Femur (tissue), 1 donor: ENCODE results near the gene C9orf153.
A peak's percentile ranks its signal among the peaks of the same experiment; 100 is the strongest.
"Not testable (repeated sequence)": the region's sequence is repeated elsewhere in the genome, so short reads cannot be mapped to it uniquely, and the experiment has no call there.

ENCODE experiments used
- DNase-seq: peaks from one replicate; pipeline ENCODE4 v3.0.0-alpha.2; 2017

The C9orf153 gene

DNA sequence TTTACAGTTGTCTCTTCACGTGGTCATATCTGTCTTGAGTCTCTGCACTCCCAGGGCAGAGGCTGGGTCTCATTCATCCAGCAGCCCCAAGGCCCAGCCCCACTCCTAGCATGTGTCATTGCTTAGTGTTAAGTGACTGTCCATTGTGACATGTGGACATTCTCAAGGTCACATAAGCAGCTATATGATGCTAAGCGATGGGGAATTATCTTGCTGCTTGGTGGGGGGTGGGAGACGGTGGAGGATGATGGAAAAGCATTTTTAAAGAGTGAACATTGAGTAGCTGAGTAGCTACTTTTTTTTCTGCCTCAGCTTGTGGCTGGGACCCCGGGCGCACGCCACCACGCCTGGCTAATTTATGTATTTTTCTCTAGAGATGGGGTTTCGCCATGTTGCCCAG is at the start of gene C9orf153:
TSS of gene C9orf153 (minus strand) at position 101 of the 400 bp plus-strand sequence. CDS start 30,054 bp downstream, outside the sequence.
- no peak for DNase-seq

DNA sequence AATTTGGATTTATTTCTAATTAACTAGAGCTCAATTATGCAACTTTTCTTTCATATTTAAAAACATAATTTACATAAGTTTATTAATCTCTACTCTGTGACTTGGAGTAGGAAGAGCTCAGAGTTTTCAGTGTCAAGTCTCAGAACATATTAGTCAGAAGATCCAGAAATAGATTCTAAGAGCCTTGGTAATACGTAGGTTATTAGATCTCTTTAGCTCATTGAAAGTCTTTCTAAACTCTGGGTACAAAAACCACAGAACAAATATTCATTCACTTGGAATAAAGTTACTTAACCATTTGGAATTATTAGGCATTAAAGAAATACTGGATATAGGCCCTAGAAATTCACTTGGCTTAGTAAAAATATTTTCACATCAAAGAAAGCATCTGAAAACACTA is 49.2 kb upstream of the C9orf153 start:
- DNase-seq = no peak

DNA sequence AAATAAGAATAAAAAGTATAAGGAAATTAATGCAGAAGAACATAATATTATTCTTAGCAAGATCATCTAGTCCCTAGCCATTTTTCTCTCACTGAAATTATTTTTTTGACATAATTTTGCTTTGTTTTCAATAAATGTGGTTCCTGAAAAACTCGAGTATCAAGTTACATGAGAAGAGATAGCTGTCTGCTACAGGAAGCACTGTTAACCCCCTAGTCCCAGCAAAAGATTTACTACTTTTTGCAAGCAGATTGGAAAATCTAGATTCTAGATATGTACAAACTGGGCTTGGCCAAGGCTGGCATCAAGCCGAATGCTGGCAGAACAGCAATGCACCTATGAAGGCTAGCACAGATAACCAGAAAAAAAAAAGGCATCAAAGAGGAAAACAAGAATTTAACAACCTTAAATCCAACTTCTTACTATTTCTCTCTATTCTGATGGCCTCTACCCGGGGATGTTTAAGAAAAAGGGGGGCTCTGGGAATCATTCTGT is 44.8 kb upstream of the C9orf153 start:
- DNase-seq = no peak

DNA sequence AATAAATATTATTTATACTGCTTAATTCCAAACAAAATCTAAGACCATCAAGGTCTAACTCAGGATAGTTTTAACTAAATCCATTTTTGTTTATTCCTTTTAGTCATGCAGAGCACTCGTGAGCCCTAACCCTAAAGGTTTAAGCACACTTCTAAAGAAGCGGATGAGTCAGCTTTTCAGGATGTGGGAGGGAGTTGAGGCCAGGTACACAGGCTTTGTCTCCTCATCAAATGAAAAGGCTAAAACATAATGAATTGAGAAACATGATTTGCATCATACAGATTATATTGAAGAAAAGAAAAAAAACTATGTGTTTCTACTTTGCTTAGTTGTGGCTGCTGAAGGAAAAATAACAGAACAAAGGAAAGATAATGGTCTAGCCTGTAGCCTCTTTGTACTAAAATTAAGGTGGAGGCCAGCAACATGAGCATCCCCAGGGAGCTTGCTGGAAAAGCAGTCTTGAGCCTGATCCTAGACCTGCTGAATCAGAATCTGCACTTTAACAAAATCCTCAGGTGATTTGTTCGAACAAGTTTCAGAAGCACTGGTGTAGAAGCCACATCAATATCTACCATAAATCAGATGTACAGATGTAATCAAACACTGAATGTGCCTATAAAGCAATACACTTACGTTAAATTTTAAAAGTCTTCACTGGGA is 44.0 kb upstream of the C9orf153 start:
- no peak for DNase-seq

DNA sequence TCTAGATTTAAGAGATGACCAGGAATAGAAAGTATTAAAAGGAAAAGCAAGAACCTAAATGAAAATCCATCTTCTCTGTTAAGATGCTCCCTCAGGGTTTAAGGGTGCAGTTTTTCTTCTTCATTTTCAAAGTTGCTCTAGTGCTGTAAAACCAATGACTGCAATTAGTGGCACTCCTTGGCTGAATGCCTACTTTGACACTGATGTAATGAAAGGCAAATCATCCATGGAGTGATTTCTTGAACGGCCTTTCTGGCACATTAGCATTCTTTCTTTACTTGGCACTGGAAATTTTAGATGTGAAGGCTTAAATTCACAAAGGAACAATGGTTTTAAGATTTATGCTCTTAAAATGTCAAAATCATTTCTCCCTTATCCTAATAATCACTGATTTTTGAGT is 42.2 kb upstream of the C9orf153 start:
- DNase-seq = no peak

DNA sequence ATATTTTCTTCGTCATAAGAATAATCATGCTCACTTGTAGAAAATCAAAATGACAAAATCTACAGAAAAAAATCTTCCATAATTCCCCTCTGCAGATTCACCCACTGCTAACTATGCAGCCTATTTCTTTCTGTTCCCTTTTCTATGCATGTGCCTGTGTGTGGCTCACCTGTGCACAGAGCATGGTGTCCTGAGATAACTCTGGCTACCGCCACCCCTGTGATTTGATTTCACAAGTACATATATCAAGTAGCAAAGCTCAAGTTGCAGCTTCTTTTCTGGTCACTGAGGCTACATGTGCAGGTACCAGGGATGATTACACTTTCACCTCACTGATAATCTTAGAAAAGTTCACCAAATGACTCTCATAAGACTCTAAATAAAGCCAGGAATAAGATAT is 41.2 kb upstream of the C9orf153 start:
- no peak for DNase-seq

DNA sequence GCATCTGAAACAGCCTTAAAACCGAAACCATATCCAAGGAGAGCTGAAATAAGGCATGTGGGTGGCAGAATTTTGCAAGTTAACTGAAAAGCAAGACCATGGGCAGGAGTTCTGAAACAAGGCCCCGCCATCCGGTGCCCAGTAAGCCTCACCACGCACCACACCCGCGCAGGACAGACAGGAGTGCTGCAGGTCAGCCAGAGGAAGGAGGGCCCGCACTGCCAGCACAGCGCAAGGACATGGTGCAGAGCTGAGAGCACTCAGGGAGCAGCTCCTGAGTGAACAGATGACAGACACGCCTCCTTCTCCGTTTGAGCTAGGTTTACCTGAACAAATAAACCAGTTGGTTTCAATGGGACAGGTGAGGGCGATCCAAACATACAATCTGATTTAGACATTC is 39.4 kb upstream of the C9orf153 start:
- no peak for DNase-seq

DNA sequence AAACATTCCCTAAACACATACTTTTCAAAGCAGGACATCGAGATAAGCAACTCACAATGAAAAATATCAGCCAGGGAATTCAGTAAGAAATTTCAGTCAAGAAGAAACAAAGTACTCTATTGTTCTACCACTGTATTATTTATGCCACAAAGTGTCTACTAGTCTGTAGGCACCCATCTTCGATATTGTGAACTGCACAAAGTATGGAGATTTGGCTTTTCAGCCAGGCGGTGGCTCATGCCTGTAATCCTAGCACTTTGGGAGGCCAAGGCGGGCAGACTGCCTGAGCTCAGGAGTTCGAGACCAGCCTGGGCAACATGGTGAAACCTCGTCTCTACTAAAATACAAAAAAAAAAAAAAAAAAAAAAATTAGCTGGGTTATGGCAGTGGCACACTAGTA is 30.9 kb upstream of the C9orf153 start:
- not testable (repeated sequence) for DNase-seq

DNA sequence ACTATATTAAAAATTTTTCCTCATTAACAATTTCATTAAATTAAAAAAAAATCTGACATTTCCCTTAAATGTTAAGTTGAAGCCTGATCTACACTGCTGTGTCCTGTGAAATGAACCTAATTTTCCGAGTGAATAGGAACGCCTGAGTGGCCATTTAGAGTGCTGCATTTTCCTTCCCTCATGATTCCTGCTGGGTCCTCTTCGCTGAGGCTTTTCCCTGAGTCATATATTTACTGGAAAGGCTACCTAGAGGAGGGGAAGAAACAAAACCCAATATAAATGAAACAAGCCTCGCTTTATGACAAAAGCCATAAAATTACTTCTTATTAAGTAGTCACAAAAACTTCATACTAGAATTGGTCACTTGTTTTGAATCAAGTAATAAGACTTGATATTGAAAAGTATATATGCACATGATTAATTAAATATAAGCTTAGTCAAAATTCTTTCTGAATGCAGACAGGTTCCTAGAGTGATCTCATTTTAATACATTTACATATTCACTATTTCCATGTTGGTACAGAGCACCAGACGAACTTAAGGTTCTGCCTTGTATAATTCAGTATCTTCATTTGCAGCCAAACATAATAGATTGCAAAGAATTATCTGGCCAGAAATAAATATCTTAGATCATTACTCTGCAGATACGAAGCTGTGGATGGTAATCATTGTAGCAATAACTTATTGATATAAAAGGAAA is 29.2 kb upstream of the C9orf153 start:
- no peak for DNase-seq

DNA sequence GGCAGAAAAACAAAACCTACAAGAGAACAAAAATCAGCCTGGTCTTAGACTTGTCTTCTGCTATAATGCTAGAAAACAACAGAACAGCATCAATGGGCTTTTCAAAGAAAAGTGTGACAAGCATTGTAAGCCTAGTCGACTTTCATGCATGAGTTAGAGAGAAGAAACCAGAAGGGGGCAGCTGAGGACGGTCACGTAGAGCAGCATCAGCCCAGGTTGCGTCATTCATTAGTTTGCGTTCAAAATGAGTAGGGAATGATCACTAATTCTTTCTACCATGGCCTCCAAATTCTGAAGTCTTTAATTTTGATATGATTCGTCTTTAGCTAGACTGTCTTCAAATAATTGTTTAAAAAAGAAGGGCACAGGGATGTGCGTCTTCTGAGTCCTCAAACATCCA is 27.6 kb upstream of the C9orf153 start:
- DNase-seq = no peak

DNA sequence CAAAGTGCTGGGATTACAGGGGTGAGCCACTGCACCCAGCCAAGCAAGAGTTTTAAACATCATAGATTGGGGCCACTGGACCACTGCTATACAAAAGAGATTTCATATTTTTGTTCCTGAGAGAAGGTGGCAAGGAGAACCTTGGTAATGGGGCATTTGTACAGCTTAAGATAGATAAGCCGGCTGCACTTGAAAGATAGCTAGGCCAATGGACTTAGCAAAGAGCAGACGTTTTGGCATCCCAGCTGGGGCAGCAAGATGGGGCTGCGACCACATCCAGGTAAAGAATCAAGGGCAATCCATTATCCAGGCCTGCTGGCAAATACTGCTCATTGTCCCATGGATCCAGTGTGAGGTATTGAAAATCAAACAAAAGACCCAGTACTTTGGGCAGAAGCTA is 26.8 kb upstream of the C9orf153 start:
- no peak for DNase-seq

DNA sequence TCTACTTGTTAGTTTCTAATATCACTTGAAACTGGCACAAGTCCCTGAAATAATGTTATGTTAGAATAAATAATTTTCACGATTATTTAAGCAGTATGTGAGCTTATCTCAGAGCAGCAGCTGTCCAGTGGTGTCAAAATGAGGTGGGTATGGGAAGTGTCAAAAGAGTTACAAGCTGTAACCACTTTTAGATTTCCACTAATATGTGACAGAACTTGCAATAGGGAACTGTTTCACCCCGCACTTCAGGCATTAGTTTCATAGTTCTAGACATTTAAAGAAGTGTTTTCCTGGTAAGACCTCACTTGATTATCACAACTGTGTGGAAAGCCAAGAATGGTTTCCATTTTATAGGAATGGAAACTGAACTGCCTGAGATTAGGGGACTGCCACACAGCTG is 25.8 kb upstream of the C9orf153 start:
- no peak for DNase-seq

DNA sequence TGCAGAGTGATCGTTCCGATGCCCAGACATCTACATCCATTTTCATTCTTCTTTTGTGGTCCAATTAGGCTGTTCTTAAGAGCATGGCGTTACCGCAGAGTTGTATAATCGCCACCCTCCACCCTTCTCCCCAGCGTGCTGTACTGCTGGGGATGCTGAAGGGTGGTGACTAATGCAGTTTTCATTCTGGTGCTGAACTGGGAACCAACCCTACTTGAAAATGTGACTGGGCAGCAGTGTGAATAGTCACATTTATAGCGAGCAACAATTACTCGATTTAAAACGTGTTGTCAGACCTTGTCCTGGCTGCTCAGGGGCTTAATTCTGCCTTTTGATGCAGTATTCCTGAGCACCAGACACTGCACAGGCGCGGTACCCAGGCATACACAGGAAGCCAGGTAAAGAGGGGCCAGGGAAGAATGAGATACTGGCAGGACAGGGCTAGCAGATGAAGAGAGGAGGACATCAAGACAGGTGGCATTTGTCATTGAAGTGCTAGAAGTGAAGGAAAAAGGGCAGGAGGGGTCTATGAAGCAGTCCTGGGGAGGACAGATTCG is 23.6 kb upstream of the C9orf153 start:
- DNase-seq = peak; percentile 33

DNA sequence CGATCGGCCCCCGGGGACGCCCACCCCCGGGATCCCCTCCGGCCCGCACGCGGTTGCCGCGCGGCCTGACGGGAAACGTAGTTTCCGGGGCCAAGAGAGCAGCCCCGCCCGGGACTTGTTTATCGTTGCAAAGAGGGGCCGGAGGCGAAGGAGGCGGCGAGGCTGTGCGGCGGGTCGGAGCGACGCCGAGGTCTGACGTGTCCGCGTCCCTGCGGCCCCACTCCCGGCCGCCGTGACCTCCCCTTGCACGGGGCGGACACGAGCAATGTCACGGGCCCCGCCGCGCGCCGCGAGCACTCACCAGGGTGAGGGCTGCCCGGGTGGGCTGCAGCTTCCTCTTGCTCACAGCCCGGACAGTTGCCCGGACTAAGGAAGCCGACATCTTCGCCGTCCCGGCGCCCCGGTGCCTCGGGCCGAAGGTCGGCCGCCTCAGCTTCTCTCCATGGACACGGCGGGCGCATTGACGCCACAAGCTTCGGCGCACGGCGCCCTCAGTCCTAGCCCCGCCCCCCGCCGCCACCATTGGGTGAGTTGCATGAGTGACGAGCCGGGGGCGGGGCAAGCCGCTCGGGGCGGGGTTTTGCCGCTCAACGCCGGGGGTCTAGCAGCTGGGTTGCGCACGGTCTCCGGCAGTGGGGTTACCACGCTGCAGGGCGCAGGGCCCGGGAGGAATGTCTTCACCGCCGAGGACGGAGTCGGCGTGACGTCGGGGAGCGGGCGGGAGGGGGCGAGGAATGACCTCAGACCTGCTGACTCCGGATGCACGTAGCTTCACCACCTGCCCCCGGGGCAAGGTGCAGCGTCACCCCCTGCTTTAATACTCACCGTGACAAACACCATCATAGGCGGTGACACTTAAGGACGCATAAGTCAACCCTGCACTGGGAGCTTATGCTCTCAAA is 22.9 kb upstream of the C9orf153 start, which contains the start of gene ISCA1:
TSS of gene ISCA1 (minus strand) at position 462 of the 902 bp plus-strand sequence. CDS start at position 382, 80 bp downstream.
- DNase-seq = peak; percentile 97

DNA sequence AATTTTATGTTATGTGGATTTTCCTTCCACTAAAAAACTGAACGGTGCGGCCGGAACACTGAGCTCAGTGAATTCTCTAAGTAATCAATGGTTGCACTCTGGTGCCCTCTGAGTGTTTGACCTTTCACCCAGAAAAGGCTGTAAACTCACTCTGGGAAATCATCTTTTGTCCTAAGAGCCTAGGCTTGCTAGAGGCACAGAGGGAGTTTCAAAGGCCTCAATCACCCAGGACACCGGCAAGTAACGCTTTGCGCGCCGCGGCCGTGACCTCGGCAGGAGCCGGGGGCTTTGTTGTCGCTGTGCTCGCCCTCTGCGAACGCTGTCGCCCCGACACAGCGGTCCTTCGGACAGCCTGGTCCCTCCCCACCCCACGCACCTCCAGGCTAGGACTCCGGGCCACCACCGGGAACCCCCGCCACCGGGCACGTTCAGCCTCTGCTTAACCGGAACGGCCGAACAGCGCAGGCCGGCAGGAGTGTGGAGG is 22.2 kb upstream of the C9orf153 start:
- no peak for DNase-seq

DNA sequence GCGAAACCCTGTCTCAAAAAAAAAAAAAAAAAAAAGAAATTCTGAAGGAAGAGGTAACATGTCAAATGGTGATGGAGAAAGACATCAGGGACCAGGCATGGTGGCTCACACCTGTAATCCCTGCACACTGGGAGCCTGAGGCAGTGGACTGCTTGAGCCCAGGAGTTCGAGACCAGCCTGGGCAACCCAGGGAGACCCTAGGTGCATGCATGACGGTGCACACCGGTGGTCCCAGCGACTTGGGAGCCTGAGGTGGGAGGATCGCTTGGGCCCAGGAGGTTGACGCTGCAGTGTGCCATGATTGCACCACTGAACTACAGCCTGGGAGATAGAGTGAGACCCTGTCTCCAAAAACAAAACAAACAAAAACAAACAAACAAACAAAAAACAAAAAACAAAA is 21.1 kb upstream of the C9orf153 start:
- no peak for DNase-seq

DNA sequence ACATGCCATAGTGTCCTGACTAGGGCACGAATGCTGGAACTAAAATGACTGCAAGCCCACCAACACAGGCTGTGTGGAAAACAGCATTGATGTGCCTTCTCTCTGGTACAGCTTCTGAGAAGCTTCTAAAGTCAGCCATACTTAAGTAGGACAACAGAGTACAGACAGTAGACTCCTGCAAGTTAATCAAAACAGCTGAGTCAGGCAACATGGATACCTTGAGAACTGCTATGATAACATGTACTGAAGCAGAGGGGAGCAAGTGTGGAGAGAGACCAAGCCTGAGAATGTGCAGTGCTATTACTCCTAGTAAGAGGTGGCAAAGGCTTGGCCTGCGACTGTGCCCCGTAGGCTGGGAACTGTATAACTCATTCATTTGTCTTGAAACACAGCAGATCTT is 20.4 kb upstream of the C9orf153 start:
- DNase-seq = no peak

DNA sequence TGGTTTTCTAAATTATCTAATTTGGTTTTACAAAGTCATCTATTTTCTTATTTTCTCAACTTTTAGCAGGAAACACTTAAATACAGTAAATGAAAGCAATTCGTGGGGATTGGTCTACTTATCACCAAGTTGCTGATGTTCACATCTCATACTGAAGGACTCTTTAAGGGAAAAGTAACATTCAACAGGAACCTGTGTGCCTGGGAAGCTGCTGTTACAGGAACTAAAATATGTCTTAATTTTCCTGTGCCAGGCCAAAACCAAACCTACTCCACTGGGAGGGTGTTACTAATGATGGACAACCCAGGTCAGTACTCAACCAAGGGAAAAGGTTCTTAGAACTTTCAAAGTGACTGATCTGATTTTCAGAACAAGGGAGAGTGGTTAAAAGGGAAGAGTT is 17.6 kb upstream of the C9orf153 start:
- no peak for DNase-seq

DNA sequence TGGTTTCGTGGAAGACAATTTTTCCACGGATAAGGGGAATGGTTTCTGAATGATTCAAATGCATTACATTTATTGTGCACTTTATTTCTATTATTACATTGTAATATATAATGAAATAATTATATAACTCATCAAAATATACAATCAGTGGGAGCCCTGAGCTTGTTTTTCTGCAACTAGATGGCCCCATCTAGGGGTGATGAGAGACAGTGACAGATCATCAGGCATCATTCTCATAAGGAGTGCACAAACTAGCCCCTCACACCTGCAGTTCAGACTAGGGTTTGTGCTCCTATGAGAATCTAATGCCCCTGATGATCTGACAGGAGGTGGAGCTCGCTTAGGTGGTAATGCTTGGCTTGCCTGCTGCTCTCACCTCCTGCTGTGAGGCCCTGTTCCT is 16.5 kb upstream of the C9orf153 start:
- no peak for DNase-seq

DNA sequence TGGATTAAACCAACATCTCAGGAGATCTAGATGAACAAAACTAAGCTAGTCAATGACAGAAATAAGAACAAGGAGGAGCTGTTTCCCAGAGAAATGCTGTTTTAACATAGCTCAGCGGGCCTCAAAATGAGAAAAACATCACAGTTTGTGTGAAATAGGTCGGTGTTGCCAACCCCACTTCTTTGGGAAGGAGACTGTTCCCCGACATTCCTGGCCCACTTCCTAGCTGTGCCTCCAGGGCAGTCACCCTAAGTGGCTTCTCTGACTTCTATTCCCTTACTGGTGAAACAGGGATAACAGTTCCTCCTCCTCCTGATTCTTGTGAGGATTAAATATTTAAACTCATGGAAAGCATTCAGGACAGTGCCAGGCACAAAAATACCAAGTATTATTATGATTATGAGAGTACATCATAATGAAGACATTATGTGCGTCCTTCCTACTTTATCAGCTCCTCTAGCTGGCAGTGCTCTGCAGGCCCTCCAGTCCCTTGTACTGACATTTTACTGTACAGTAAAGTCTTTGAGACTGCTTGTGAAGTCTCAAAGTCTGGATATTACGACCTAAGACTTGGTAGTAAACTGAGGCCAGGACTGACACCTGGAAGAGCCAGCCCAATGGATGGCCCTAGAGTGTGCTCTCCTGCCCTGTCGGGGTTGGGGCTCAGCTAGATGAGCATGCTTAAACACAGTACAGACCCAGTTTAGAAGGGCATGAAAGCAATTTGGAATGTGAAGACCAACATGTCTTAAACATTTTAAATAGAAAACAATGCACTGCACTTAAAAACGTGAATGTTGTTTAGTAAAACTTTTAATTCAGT is 15.6 kb upstream of the C9orf153 start:
- no peak for DNase-seq

DNA sequence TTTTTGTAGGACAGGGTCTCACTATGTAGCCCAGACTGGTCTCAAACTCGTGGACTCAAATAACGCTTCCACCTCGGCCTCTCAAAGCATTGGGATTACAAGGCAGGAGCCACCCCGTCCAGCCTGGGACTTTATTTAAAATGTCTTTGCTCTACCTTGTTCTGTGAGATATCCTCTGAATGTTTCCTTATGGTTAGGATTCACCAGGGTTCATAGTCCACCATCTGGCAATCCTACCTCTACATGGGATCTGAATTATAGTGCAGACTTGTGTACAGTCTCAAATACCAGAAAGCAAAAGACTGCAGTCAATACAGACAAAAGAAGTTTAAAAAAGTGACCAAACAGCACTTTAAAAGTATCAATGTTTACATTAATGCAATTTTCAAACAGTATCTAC is 12.8 kb upstream of the C9orf153 start:
- DNase-seq = no peak

DNA sequence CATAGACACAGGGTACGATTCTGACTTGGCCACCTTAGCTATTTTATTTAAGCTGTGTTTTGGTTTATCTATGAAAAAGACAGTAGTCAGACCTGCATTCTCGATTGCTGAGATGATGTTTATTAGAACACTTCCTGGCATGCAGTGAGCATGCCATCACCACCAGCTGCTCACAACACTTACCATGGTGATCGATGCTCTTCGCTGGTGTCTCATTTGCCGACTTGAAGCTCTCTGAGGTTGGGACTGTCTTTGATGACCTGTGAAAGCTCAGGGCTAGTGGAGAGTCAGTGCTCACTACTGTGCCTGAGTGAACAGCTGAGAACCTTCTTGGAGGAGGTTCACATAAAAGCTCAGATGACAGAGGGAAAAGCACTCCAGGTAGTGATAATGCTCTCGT is 4.4 kb upstream of the C9orf153 start:
- DNase-seq = no peak
